Testis (tissue), 3 donors: ENCODE data around the gene MAP3K12. TPM values are rescaled to one million over a fixed set of nuclear protein-coding genes. Genes with fewer than 3 reads are reported as not detected.

Experiments used
- DNase-seq: peaks from one replicate; pipeline ENCODE4 v3.0.0-alpha.2; 2019
- H3K27ac ChIP-seq, 2 donors: fragments of 200-600 bp; sonication (generic); one replicate each; pipeline ENCODE4 v1.5.1; 2019
- H3K27me3 ChIP-seq: fragments of 200-600 bp; sonication (generic); one replicate; pipeline ENCODE4 v1.5.1; 2019
- H3K36me3 ChIP-seq: fragments of 200-600 bp; sonication (generic); one replicate; pipeline ENCODE4 v1.5.1; 2017; ENCODE audit warnings: low read depth; ENCODE audit errors: missing control alignments
- H3K4me1 ChIP-seq: fragments of 200-600 bp; sonication (generic); one replicate; pipeline ENCODE4 v1.5.1; 2019
- H3K4me3 ChIP-seq, 2 donors: fragments of 200-600 bp; sonication (generic); one replicate each; pipeline ENCODE4 v1.5.1; 2017 to 2019
- H3K9me3 ChIP-seq: fragments of 200-600 bp; sonication (generic); one replicate; pipeline ENCODE4 v1.5.1; 2017
- CTCF ChIP-seq, 3 experiments: fragments of 450-650 bp in 2 of 3; fragments of 200-600 bp in 1 of 3; sonication (generic) in 1 of 3; IDR thresholded peaks; one replicate each; pipeline ENCODE4 v1.5.1; 2016 to 2019; ENCODE audit warnings: antibody characterized with exemption in 3 of 3, mild to moderate bottlenecking in 2 of 3, moderate library complexity in 1 of 3
- POLR2A ChIP-seq: fragments of 450-650 bp; IDR thresholded peaks from one replicate; pipeline ENCODE4 v1.6.1; 2017; ENCODE audit warnings: antibody characterized with exemption, mild to moderate bottlenecking, moderate library complexity
- WGBS, 2 donors: methylation state at CpG; one replicate each; pipeline ENCODE4 v1.1.5; 2018; 5-methylcytosine and 5-hydroxymethylcytosine counted together
- intact Hi-C: fragments of 100-400 bp; cut with DNase I; formaldehyde crosslinking; loops from one replicate; pipeline ENCODE4 v1.15.1; 2023; ENCODE audit warnings: low total_unique reads
- polyA plus RNA-seq: library from polyadenylated mRNA; stranded (reverse); fragments of 350-450 nt; fragmentation: Illumina TruSeq; extraction: RNeasy Lipid Tissue Mini Kit (QIAGEN cat#74804); gene quantifications from one replicate; pipeline ENCODE4 v1.2.3, GENCODE V29; 2014; ENCODE audit warnings: low read depth, low replicate concordance; ENCODE audit not compliant: insufficient read depth
- total RNA-seq, 2 donors: library from RNA; depleted of rRNA; stranded (reverse); fragments of >200 nt; gene quantifications; one replicate each; pipeline ENCODE4 v1.2.3, GENCODE V29; 2016

Gene MAP3K12
- total and polyA plus RNA-seq, 3 donors from 2014 or later: 28.5 to 56.7 (median 52.2) TPM

GRCh38 chr12:53515291-53515680 lies 16.0 kb upstream of the MAP3K12 start:
- 70 to 81% methylated on average over 2 of the region's 2 CpGs for WGBS, 2 donors
- intact Hi-C loops: no loop called here
- no peaks in the 10 kb centered on the region for H3K9me3 ChIP-seq
- no peaks in the 10 kb centered on the region for H3K27me3 ChIP-seq
- TF ChIP-seq CTCF (IDR thresholded peaks at IDR 0.05) (no peak), POLR2A (no peak)
- H3K4me1 ChIP-seq: no peaks in the 10 kb centered on the region
- H3K4me3 ChIP-seq: no peak overlapping the region
- no peak overlapping the region for H3K27ac ChIP-seq
- DNase-seq: no peak
- H3K36me3 ChIP-seq: no peaks in the 10 kb centered on the region

GRCh38 chr12:53514628-53515290 lies 15.5 kb upstream of the MAP3K12 start:
- Histone ChIP-seq H3K9me3 (no peaks in the 10 kb centered on the region), H3K36me3 (no peaks in the 10 kb centered on the region), H3K27me3 (no peaks in the 10 kb centered on the region), H3K27ac (no peak overlapping the region), H3K4me1 (no peaks in the 10 kb centered on the region), H3K4me3 (no peak overlapping the region)
- intact Hi-C loops: no loop called here
- WGBS, 2 donors: 78 to 81% methylated on average over 6 of the region's 6 CpGs
- no peak for DNase-seq
- TF ChIP-seq POLR2A: no peak
- TF ChIP-seq CTCF (IDR thresholded peaks at IDR 0.05): no peak

- H3K27ac ChIP-seq: no peak overlapping the region
- TF ChIP-seq CTCF (IDR thresholded peaks at IDR 0.05) (no peak), POLR2A (no peak)
- 77 to 80% methylated on average over 6 of the region's 6 CpGs for WGBS, 2 donors
These were observed 14.6 kb upstream of the MAP3K12 start for GRCh38 chr12:53513712-53514410.

GRCh38 chr12:53510181-53510812 lies 11.0 kb upstream of the MAP3K12 start:
- Histone ChIP-seq H3K9me3 (no peaks in the 10 kb centered on the region), H3K27me3 (no peaks in the 10 kb centered on the region), H3K4me1 (peaks cover 8% of the 10 kb centered on the region), H3K27ac (no peak overlapping the region), H3K36me3 (no peaks in the 10 kb centered on the region), H3K4me3 (no peak overlapping the region)
- TF ChIP-seq POLR2A: no peak
- no peak for TF ChIP-seq CTCF (IDR thresholded peaks at IDR 0.05)
- no peak for DNase-seq
- 85 to 87% methylated on average over 9 of the region's 9 CpGs for WGBS, 2 donors
- intact Hi-C loops: no loop called here

More at GRCh38 chr12:53513712-53514410, 14.6 kb upstream of the MAP3K12 start:
- Histone ChIP-seq H3K9me3 (no peaks in the 10 kb centered on the region), H3K4me1 (no peaks in the 10 kb centered on the region), H3K36me3 (no peaks in the 10 kb centered on the region), H3K4me3 (no peak overlapping the region), H3K27me3 (no peaks in the 10 kb centered on the region)
- no peak for DNase-seq
- intact Hi-C loops: no loop called here
